HepG2 (cell line): ENCODE data around the gene GRIK4. TPM values are rescaled to one million over a fixed set of nuclear protein-coding genes. Genes with fewer than 3 reads are reported as not detected.

ENCODE experiments used
- ATF7-NPFF ChIP-seq: sonication (generic); formaldehyde crosslinking; IDR thresholded peaks from 2 replicates; pipeline ENCODE4 v1.8.1; 2023; ENCODE audit warnings: mild to moderate bottlenecking, low read depth, missing genetic modification reagents, moderate library complexity
- ATRX ChIP-seq: sonication (generic); formaldehyde crosslinking; IDR thresholded peaks from 2 replicates; pipeline ENCODE4 v1.4.0; 2020; ENCODE audit warnings: missing genetic modification reagents, borderline replicate concordance
- CEBPZ ChIP-seq: IDR thresholded peaks from 2 replicates; pipeline ENCODE4 v1.6.1; 2012; ENCODE audit warnings: low read length, improper control_type of control experiment
- DNMT1 ChIP-seq: sonication (generic); formaldehyde crosslinking; IDR thresholded peaks from 2 replicates; pipeline ENCODE4 v1.5.1; 2020; ENCODE audit warnings: mild to moderate bottlenecking, missing genetic modification reagents
- EHMT2 ChIP-seq: fragments of 200-600 bp; sonication (generic); IDR thresholded peaks from 2 replicates; pipeline ENCODE4 v1.7.0; 2017; ENCODE audit warnings: antibody characterized with exemption, low read depth, low read length, borderline replicate concordance
- GATAD2A ChIP-seq: IDR thresholded peaks from 2 replicates; pipeline ENCODE4 v1.6.1; 2016
- GMEB2 ChIP-seq: IDR thresholded peaks from 2 replicates; pipeline ENCODE4 v1.6.1; 2016; ENCODE audit warnings: missing biosample characterization, missing genetic modification reagents, low read depth
- KDM4B ChIP-seq: sonication (generic); formaldehyde crosslinking; IDR thresholded peaks from 2 replicates; pipeline ENCODE4 v1.4.0; 2020; ENCODE audit warnings: missing genetic modification reagents
- MXD4 ChIP-seq: IDR thresholded peaks from 2 replicates; pipeline ENCODE4 v1.6.1; 2016; ENCODE audit warnings: mild to moderate bottlenecking, missing biosample characterization, missing genetic modification reagents
- MXI1 ChIP-seq: IDR thresholded peaks from 3 replicates; pipeline ENCODE4 v1.6.1; 2012; ENCODE audit warnings: low read depth, low read length, inconsistent platforms, borderline replicate concordance
- NFKB2 ChIP-seq: sonication (generic); formaldehyde crosslinking; IDR thresholded peaks from 2 replicates; pipeline ENCODE4 v1.4.0; 2020; ENCODE audit warnings: missing genetic modification reagents, borderline replicate concordance
- RARA ChIP-seq: IDR thresholded peaks from 2 replicates; pipeline ENCODE4 v1.6.1; 2016; ENCODE audit warnings: missing genetic modification reagents, missing compliant biosample characterization
- SPEN ChIP-seq: sonication (generic); formaldehyde crosslinking; IDR thresholded peaks from 2 replicates; pipeline ENCODE4 v1.5.1; 2020; ENCODE audit warnings: low read depth, mild to moderate bottlenecking, missing genetic modification reagents
- TFDP2 ChIP-seq: sonication (generic); formaldehyde crosslinking; IDR thresholded peaks from 2 replicates; pipeline ENCODE4 v1.4.0; 2020; ENCODE audit warnings: missing genetic modification reagents
- ZNF263 ChIP-seq: sonication (generic); formaldehyde crosslinking; IDR thresholded peaks from 2 replicates; pipeline ENCODE4 v1.4.0; 2020; ENCODE audit warnings: missing genetic modification reagents
- ZNF275 ChIP-seq: sonication (generic); formaldehyde crosslinking; IDR thresholded peaks from 2 replicates; pipeline ENCODE4 v1.8.0; 2022; ENCODE audit warnings: missing genetic modification reagents, mild to moderate bottlenecking, inconsistent platforms, borderline replicate concordance
- ZNF816 ChIP-seq: sonication (generic); formaldehyde crosslinking; IDR thresholded peaks from 2 replicates; pipeline ENCODE4 v1.8.0; 2022; ENCODE audit warnings: missing genetic modification reagents, mild to moderate bottlenecking, borderline replicate concordance
- ZSCAN25 ChIP-seq: sonication (generic); formaldehyde crosslinking; IDR thresholded peaks from 2 replicates; pipeline ENCODE4 v1.8.0; 2022; ENCODE audit warnings: mild to moderate bottlenecking, missing genetic modification reagents
- polyA plus RNA-seq, 8 experiments: library from polyadenylated mRNA; depleted of rRNA in 3 of 8; stranded (reverse) in 7 of 8; unstranded in 1 of 8; fragments of >200 nt; fragmentation: Illumina TruSeq in 4 of 8; extraction: Trizol in 4 of 8; gene quantifications; 2 replicates each; pipeline versions ENCODE4 v1.2.1 to v1.2.3, GENCODE V29; 2011 to 2016; ENCODE audit warnings: low read depth in 4 of 8, missing spikeins in 1 of 8, mixed read lengths in 1 of 8; ENCODE audit not compliant: insufficient read depth in 1 of 8
- total RNA-seq, 5 experiments: library from RNA; depleted of rRNA; stranded (reverse); fragments of >200 nt; fragmentation: Illumina TruSeq; extraction: Trizol; gene quantifications; 2 replicates each; pipeline ENCODE4 v1.2.3, GENCODE V29; 2016; ENCODE audit warnings: low read depth in 1 of 5

The GRIK4 gene
- total and polyA plus RNA-seq, 2 of the 13 experiments (the other 11 are each of a cell fraction or from before 2014, with no cell fraction given) = 0.04 to 0.07 TPM

- no peak for TF ChIP-seq CEBPZ
- no peak for TF ChIP-seq TFDP2
- TF ChIP-seq RARA (CRISPR knock-in tag) = no peak
- no peak for TF ChIP-seq ZSCAN25 (CRISPR knock-in tag)
- TF ChIP-seq SPEN (CRISPR knock-in tag) = no peak
- no peak for TF ChIP-seq MXD4 (CRISPR knock-in tag)
- TF ChIP-seq DNMT1 (CRISPR knock-in tag) = no peak
- no peak for TF ChIP-seq NFKB2 (CRISPR knock-in tag)
- TF ChIP-seq KDM4B (CRISPR knock-in tag) = no peak
- TF ChIP-seq EHMT2 = no peak
- no peak for TF ChIP-seq GMEB2 (CRISPR knock-in tag)
- no peak for TF ChIP-seq ZNF275 (CRISPR knock-in tag)
- 0 out of 2 replicates have a peak, but pooled peaks have one; percentile 39 for TF ChIP-seq ZNF263 (CRISPR knock-in tag)
- peak; percentile 62; the same call in 2 of the 3 replicates for TF ChIP-seq MXI1
- no peak for TF ChIP-seq ATRX (CRISPR knock-in tag)
- no peak for TF ChIP-seq ZNF816 (CRISPR knock-in tag)
- TF ChIP-seq GATAD2A = peak; percentile 41
- no peak for TF ChIP-seq ATF7-NPFF (CRISPR knock-in tag)
Measured at GRCh38 chr11:120540744-120541465, 29.4 kb downstream of the GRIK4 start (continued).
